ENCODE measurements around the gene SLC25A28.
A peak's percentile ranks its signal among the peaks of the same experiment; 100 is the strongest.

SLC25A28 gene, protein sequence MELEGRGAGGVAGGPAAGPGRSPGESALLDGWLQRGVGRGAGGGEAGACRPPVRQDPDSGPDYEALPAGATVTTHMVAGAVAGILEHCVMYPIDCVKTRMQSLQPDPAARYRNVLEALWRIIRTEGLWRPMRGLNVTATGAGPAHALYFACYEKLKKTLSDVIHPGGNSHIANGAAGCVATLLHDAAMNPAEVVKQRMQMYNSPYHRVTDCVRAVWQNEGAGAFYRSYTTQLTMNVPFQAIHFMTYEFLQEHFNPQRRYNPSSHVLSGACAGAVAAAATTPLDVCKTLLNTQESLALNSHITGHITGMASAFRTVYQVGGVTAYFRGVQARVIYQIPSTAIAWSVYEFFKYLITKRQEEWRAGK

GRCh38 chr10:99619851-99620710 lies at the start of gene SLC25A28:
TSS of gene SLC25A28 (minus strand) at chr10:99620439. CDS start at chr10:99620335, 104 bp downstream.
- DNase-seq, result peak; percentile 86 to 94

DNA sequence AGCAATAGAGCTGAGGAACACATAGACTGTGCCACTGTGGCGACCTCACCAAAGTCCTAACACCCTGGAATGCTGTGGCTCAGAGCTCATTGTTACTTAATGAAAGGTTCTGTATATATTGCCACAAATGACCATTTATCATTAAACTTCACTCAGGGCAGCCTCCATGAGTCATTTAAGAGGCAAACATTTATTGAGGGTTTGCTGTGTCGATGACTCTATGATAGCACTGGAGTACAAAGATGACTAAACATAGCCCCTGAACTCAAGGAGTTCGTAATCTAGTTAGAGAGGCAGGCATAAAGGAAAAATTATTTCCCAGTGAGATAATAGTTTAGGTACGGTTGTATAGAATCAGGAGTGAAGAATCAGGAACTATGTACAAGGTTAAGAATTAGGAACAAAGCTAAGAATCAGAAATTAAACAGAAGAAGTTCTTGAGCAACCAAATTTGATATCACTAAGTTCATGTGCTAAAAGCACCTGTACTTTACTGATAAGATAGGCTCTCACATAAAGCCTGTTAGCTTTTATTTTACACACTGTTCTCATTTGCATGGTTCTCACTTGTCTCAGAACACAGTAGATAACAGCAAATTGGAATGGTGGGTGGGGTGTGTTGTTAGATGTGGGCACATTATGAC lies 47.0 kb upstream of the SLC25A28 start:
- no peak for DNase-seq

DNA sequence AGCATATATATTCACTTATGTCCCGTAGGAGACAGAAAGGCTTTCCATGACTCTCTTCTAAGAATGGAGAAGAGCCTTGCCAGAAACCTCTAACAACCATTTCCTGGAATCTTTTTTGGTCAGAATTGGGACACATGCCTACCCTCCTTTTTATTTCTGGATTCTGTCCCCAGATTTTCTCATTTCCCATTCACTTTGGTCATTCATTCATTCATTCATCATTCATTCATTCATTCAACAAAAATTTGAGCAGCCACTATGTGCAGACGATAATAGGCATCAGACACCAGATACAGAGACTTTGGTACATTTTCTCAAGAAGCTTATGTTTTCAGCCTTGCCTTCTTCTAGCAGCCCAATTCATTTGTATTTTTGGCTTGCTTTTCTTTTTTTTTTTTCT lies 45.1 kb upstream of the SLC25A28 start:
- DNase-seq, result no peak

DNA sequence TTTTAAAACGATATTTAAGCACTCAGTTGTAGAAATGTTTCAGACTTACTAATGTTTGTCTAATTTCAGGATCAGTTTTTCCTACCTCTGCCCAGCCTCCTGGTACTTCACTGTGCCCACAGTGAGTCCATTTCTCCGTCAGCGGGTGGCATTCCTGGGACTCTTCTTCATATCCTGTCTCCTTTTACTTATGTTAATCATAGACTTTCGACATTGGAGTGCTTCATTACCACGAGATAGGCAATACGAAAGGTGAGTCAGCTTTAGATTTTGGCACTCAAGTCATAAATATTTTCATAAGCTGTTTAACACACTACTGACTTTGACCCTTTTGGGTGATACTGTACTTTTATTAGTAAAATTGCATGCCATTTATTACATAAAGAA lies 41.1 kb upstream of the SLC25A28 start:
- DNase-seq, result no peak

DNA sequence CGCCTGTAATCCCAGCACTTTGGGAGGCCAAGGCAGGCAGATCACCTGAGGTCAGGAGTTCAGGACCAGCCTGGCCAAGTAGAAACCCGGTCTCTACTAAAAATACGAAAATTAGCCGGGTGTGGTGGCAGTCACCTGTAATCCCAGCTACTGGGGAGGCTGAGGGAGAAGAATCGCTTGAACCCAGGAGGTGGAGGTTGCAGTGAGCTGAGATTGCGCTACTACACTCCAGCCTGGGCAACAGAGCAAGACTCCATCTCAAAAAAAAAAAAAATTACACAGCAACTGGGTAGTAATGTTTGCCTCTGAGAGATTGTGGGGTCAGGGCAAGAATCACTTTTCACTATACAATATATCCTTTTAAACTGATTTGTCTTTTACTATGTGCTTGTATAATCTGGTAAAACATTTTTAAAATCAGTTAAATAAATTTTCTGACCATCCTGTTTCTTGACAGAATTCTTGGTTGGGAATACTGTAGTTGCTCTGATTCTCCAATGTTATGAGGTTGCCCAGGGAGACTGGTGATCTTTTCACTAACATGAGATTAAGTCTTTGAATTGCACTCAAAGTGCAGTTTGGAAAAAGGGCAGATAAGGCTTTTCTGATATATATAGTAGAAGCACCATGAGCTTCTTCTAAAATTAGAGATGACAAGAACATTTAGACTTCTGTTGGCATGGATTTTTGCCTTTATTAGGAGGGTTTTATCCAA lies 40.6 kb upstream of the SLC25A28 start:
- DNase-seq, result no peak

GRCh38 chr10:99659868-99660366 lies 39.7 kb upstream of the SLC25A28 start:
- no peak for DNase-seq

GRCh38 chr10:99659031-99659867 lies 39.0 kb upstream of the SLC25A28 start, which contains the start of gene ENTPD7:
TSS of gene ENTPD7 (plus strand) at chr10:99659509. CDS start at chr10:99659957, 448 bp downstream.
- peak; percentile 84 to 87 for DNase-seq

GRCh38 chr10:99658622-99659030 lies 38.4 kb upstream of the SLC25A28 start:
- DNase-seq, result peak; percentile 56 to 60

DNA sequence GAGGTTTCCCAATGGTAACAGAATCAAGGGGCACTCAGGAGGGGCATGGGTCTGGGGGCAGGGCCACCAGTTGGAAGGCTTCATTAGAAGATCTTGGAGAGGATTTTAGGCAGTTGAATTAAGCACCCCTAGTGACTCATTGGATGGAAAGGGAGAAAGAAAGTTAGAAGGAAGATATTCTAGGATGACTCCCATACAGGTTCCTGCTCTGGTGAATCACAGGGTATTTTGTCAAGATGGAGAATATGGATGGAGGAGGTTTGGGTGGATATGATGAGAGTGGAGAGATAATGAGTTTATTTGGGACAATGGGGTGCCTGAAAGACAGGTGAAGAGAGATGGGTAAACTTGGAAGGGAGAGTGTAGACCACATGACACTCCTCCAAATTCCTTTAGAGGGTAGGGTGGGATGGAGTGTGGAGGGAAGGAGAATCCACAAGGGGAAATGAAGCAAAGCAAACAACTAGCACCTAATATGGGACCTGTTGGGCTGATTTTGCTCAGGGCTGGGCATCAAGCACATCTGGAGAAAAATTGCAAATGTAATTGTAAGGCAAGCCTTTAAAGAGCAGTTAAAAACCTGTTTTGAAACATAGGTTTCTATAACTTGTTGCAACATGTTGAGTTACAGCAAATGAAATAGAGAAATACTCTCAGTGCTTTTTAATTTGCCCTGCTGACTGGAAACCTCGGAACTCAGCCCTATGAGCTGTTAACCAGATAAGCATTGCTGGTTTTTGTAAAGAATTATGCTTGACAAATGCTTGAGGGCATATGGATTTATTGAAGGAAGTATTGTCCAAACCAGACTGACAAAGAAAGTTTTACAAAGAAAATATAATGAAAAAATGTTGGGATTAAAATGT lies 36.2 kb upstream of the SLC25A28 start:
- DNase-seq, result no peak

GRCh38 chr10:99654390-99655175 lies 34.3 kb upstream of the SLC25A28 start:
- no peak for DNase-seq

- DNase-seq, result no peak
Observed at GRCh38 chr10:99652800-99653390, 32.7 kb upstream of the SLC25A28 start.

- no peak for DNase-seq
Observed at GRCh38 chr10:99648717-99649116, 28.5 kb upstream of the SLC25A28 start.

- no peak for DNase-seq
Observed at GRCh38 chr10:99647601-99648151, 27.4 kb upstream of the SLC25A28 start.

DNA sequence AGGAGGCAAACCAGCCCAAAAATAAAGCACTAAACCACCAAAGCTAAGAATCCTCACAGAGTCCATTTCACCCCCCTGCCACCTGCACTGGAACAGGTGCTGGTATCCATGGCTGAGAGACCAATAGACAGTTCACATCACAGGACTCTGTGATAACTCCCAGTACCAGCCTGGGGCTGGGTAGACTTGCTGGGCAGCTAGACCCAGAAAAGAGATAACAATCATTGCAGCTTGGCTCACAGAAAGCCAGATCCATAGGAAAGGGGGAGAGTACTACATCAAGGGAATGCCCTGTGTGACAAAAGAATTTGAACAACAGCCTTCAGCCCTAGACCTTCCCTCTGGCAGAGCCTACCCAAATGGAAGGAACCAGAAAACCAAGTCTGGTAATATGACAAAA lies 13.6 kb upstream of the SLC25A28 start:
- no peak for DNase-seq

DNA sequence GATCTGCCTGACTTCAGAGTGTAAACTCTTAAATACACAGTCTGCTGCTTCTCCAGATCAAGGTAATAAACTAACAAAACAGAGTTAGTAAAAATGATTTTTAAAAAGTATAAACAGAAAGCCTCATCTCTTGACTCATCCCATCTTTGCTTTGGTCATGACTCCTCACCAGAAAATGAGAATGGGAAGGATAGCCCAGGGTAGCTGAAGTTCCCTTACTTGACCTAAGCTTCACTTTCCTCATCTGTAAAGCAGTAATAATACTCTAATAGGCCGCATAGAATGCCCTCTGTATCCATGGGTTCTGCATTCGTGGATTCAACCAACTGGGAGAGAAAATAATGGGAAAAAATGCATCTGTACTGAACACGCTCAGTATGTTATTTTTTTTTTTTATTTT lies 11.3 kb upstream of the SLC25A28 start:
- DNase-seq, result no peak

DNA sequence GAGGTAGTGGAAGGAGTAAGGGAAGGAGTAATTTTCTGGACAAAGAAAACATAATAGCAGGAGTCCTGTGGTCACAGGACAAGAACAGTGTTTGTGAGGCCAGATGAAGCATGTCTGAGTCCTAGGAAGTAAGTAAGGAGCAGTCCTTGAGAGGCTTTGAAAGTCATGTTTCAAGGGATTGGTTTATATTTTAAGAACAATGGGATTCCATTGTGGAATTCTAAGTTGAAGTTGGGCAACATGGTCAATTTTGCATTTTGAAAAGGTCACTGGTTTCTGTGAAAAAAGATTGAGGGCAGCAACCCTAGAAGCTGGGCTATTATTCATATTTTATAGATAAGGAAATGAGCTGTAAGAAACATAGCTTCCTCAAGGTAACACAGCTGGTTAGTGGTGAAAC lies 10.8 kb upstream of the SLC25A28 start:
- DNase-seq, result no peak

DNA sequence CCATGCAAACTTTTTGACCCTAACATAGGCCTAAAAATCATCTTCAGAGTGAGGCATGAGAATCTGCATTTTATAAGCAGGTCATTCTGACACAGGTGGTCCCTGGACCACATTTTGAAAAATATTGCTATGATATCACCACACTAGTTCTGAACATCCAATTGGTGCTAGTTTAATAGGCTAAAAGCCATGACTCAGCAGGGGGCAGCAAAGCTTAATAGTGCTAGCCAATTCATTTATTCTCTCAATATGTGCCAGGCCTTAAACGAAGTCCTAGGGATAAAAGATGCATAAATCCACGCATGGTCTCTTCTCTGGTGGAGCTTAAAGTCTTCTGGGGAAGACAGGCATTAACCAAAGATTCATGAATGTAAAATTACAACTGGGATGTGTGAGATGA lies 10.2 kb upstream of the SLC25A28 start:
- DNase-seq, result no peak

DNA sequence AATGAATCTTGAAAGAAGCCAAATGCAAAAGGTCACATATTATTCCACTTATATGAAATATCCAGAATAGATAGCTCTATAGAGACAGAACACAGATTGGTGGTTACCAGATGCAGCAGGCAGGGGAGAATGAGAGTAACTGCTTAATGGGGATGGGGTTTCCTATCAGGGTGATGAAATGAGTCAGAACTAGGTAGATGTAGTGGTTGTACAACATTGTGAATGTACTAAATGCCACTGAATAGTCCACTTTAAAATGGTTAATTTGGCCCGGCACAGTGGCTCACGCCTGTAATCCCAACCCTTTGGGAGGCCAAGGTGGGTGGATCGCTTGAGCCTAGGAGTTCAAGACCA lies 9.4 kb upstream of the SLC25A28 start:
- DNase-seq, result no peak
